NCI-H1092 (cell line): Measurements from ENCODE around the gene GPR152.
A peak's percentile ranks its signal among the peaks of the same experiment; 100 is the strongest.
"Not testable (repeated sequence)": the region's sequence is repeated elsewhere in the genome, so short reads cannot be mapped to it uniquely, and the experiment has no call there.

Experiments used
- DNase-seq: peaks from one replicate; lab custom pipeline; 2025; lab: John Stamatoyannopoulos, UW

GPR152 gene

DNA sequence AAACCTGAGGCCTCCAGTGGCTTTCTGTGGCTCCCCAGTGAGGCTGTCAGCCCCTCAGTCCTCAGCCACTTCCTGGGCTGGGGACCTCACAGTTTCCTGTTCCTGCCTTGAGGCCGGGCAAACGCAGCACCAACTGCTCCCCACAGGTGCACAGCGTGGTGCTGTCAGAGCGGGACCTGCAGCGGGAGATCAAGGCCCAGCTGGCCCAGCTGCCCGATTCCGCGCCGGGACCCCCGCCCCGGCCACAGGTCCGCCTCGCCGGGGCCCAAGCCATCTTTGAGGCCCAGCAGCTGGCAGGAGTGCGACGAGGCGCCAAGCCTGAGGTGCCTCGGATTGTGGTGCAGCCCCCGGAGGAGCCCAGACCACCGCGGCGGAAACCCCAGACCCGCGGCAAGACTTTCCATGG is 43.3 kb downstream of the GPR152 start:
- DNase-seq, result no peak

GRCh38 chr11:67408437-67409200 is 43.9 kb downstream of the GPR152 start:
- no peak for DNase-seq

DNA sequence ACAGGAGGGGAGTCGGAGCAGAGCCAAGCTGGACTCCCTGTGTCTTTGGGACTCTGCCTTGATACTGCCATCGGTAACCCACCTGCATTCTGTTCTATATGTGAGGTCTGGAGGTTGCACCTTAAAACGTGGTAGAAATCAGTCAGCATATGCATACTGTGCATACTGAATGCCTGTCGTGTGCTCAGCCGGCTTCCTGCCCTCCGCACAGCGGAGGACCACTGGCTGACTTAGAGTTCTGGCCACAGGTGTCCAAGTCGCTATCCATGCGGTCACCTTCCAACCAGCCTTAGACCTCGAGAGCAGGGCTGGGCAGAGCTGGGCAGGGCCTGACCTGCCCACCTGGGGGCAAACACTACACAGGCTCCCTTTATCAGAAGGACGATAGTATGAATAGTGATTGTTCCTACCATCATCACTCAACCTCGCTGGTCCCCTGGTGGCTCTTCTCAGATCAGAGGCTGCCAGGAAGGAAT is 44.8 kb downstream of the GPR152 start:
- no peak for DNase-seq

DNA sequence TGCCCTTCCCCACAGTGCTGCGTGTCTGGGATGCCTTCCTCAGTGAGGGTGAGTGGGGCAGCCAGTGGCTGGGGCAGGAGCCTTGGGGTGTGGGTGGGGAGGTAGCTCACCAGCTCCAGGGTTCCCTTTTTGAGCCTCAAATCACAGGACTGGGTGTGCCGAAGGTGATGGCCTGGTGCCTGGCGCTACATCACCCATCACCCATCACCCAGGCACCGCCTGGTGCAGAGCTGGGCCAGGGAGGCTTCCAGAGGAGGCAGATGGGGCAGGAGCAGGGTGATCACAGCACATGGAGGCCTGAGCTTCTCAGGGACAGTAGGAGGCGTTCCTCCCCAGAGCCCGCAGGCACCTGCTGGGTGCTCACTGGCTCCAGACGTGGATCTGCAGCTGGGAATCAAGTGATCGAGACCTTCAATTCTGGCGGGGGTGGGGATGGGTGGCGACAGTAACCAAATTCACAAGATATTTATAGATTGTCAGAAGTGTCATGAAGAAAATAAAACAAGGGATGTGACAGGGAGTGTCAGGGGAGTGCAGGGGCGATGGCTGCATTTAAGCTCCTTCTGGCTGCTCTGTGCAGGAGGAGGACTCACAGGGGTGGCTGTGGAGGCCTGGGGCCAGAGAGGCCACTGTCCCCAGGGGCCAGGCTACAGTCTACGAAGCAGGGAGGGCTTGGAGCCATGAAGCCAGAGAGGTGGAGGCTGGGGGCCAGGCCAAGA is 45.4 kb downstream of the GPR152 start:
- no peak for DNase-seq

DNA sequence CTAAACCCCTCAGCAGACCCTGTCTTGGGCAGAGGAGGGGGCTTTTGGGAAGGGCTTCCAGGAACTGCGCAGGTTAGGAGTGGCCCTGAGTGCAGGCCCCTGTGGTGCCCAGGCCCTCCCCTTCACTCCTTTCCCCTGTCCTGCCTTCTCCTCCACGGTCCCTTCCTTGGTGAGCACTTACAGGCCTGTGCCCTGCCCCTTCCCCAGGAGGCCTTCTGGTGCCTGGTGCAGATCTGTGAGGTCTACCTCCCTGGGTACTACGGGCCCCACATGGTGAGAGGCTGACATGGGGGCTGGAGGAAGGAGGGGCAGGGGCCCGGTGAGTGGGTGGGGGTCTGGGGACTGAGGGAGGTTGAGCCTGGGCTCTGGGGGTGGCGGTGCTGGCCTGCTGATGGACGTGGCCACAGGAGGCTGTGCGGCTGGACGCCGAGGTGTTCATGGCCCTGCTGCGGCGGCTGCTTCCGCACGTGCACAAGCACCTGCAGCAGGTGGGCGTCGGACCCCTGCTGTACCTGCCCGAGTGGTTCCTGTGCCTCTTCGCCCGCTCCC is 46.0 kb downstream of the GPR152 start:
- no peak for DNase-seq

GRCh38 chr11:67405688-67406339 is 46.7 kb downstream of the GPR152 start:
- no peak for DNase-seq

- DNase-seq, result no peak
Measured at GRCh38 chr11:67405196-67405567, 47.3 kb downstream of the GPR152 start.

DNA sequence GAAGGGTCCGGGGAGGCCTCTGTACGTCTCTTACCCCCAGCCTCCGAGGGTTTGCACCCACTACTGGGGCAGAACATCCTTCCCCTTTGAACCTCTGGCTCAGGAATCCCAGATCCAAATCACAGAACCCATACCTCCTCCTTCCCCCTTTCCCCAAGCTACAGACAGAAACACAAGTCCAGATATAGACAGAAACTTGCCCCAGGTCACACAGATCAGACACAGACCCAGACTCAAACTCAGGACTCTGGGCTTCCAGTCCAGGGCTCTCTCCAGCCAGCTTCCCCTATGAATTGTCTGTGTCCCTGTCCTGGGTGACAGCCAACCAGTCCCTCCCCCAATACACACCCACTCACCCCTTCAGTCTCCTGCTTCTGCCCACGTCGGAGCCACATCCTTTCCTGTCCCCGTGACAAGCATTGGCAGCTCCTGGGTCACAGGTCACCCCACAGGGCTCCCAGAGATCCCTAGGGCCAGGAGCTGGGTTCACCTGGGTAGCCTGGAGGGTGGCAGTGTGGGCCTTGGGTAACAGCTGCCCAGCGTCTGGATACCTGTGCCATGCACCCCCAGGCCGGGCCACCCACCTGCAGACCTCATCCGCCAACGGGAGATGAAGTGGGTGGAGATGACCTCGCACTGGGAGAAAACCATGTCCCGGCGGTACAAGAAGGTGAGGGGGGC is 47.9 kb downstream of the GPR152 start:
- DNase-seq, result no peak

GRCh38 chr11:67403085-67403484 is 49.4 kb downstream of the GPR152 start:
- DNase-seq, result not testable (repeated sequence)

DNA sequence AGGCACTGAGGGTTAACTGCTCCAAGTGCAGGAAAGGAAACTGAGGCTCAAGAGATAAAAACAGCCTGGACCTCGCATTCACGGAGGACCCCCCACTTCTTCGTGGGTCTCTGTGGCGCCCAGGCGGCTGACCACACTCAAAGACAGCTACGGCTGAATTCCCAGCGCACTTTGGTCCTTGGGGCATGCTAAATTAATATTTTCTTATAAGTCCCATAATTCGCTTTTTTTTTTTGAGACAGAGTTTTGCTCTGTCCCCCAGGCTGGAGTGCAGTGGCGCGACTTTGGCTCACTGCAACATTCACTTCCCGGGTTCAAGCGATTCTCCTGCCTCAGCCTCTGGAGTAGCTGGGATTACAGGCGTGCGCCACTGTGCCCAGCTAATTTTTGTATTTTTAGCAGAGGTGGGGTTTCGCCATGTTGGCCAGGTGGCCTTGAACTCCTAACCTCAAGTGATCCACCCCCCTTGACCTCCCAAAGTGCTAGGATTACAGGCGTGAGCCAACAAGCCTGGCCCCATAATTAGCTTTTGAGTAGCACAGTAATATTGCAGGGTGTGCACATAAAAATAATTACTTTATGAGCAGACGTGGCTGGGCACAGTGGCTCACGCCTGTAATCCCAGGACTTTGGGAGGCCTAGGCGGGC is 50.2 kb downstream of the GPR152 start:
- DNase-seq, result not testable (repeated sequence)

DNA sequence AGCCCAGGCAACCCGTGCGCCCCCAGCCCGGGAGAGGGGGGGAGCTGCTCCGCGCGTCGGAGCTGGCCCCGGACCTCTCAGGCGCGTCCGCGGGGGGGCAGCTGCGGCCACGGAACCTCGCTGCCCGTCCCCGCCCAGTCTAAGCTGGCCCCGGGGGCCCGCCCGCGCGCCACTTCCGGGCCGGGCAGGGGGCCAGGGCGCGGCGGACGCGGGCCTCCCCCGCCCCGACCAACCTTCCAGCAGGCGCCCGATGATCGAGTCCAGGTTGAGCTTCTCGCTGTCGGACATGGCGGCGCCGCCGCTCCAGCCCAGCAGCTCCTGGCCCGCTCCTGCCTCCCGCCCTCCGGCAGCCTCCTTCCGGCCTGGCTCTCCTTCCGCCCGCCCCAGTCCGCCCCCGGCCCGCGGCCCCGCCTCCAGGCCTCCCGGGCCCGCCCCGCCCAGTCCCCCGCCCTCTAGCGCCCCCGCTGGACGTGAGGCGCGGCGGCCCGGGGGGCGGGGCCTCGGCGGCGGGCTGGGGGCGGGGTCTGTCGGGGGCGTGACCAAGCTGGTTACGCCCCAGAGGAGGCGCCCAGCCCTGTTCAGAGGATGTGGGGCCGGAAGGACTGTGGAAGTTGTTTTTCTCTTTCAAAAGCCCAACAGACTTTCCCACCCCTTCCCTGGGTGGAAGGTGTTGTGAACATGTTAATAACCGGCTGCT is 50.9 kb downstream of the GPR152 start, which contains the start of gene PPP1CA:
Gene PPP1CA, minus strand, starts transcription at position 364 of the 697 bp plus-strand sequence. Its CDS starts 76 bp downstream, at position 288.
- DNase-seq, result peak; percentile 90
